GM12874 (cell line): Measurements from ENCODE around the gene SYNPO.

Experiments
- CTCF ChIP-seq: IDR thresholded peaks from 2 replicates; pipeline ENCODE4 v1.5.1; 2011; ENCODE audit warnings: low read depth, mild to moderate bottlenecking, control low read depth, low read length, moderate library complexity; ENCODE audit not compliant: insufficient read depth

The SYNPO gene

DNA sequence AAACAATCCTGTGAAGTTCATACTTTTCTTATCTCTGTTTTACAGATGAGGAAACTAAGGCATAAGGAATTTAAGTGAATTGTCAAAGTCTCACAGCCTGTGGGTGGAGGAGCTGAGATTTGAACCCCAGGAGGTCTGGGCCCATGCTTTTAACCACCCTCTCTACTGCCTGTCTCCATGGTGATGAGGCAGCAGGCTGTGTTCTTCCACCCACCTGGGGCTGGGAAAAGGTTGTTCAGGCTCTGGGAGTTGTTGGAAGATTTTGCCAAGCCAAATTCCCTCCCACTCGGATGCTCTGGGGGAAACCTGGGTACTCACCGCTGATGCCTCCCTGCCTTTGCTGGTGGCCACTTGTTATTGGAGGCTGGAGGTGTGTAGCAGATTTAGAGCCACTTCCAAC lies 18.3 kb upstream of the SYNPO start:
- no peak for TF ChIP-seq CTCF

GRCh38 chr5:150623152-150623877 lies 17.1 kb upstream of the SYNPO start:
- no peak for TF ChIP-seq CTCF

DNA sequence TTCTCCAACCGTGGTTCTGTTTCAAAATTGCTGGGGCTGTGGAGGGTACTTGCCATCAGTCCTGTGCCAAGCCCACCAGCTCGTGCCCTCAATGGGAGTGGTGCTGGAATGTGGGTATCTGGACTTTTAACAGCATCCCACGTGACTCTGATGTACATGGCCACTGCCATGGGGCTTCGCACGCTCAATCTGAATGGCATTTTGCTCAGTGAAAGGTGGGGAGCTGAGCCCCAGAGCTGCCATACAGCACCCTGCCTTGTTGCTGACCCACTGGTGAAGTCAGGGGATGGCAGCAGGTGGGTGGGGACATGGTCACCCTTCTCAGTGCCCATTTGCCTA lies 16.6 kb upstream of the SYNPO start:
- no peak for TF ChIP-seq CTCF

DNA sequence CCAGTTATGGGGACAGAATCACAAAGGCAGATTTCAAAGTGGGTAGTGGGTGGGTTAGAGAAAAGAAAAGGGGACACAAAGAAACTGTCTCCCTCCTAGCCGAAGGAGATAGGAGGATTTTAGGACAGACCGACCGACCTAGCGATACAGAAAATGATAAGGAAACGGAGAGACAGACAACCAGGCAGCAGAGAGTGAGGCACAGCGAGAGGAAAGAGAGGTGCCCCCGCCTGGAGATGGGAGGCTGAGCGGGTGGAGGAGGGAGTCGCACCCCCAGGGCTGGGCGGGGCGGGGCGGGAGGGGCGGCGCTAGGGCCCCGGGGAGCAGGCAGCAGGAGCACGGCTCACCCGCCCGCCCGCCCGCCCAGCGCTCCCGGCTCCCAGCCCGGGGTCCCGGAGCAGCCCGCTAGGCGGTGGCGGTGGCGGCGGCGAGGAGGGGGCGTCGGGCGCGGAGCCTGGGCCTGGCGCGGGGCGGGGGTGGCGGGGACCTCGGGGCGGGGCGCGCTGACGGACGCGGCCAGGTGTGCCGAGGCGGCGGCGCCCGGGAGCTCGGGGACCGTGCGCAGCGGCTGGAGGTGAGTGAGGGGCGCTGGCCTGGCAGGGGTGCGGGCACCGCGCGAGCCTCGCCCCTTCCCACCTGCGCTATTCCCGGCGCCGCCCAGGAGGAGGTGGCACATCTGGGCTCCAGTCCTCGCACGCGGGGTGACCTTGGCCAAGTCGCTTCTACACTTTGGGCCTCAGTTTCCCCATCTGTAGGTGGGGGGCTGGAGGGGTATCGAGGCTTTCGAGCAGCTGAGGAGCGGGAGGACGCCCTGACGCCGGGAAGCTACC lies 15.9 kb upstream of the SYNPO start:
- no peak for TF ChIP-seq CTCF

- TF ChIP-seq CTCF, result no peak
These were observed 15.3 kb upstream of the SYNPO start for GRCh38 chr5:150625164-150625535.

- no peak for TF ChIP-seq CTCF
These were observed 14.4 kb upstream of the SYNPO start for GRCh38 chr5:150625831-150626746.

DNA sequence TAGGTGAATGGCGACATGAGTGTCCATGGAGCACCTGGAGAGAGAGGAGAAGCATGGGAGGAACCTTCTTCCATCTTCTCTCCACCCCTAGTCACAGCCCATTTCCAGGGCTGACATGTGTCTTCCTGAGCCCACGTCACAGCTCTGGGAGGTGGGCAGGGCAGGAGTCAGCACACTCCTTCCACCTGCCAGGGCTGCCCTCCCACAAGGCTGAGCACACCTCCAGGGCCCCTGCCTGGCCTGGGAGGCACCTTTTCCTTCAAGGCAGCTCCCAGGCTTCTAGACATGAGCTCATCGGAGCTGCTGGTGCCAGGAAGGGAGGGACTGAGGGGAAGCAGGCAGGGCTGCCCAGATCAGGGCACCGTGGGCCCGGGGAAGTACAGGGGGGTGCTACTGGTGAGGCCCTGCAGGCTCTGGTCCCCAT lies 13.6 kb upstream of the SYNPO start:
- TF ChIP-seq CTCF, result no peak
